ENCODE results near the gene CAMTA1. TPM values are rescaled to one million over a fixed set of nuclear protein-coding genes. Genes with fewer than 3 reads are reported as not detected.

The CAMTA1 gene
- polyA plus RNA-seq, 5 donors, result 41.0 to 56.5 (median 48.5) TPM

DNA sequence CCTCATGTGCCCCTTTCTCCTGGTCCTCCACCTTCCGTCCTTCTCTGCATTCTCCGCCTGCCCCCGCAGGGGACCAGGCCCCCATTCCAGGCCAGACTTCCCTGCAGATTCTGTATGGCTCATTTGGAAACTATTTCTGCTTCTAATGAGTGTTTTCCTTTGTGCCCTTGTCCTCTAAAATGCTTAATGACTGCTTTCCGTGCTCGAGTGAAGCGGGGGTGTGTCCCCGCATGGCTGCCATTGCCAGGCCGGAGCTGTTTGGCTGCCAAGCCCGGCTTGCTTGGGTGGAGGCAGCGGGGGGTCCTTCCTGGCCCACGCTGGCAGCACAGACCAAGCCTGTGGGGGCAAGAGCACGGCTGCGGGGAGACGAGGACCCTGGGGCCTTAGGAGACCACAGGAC lies 686.6 kb downstream of the CAMTA1 start:
- no peak for DNase-seq

DNA sequence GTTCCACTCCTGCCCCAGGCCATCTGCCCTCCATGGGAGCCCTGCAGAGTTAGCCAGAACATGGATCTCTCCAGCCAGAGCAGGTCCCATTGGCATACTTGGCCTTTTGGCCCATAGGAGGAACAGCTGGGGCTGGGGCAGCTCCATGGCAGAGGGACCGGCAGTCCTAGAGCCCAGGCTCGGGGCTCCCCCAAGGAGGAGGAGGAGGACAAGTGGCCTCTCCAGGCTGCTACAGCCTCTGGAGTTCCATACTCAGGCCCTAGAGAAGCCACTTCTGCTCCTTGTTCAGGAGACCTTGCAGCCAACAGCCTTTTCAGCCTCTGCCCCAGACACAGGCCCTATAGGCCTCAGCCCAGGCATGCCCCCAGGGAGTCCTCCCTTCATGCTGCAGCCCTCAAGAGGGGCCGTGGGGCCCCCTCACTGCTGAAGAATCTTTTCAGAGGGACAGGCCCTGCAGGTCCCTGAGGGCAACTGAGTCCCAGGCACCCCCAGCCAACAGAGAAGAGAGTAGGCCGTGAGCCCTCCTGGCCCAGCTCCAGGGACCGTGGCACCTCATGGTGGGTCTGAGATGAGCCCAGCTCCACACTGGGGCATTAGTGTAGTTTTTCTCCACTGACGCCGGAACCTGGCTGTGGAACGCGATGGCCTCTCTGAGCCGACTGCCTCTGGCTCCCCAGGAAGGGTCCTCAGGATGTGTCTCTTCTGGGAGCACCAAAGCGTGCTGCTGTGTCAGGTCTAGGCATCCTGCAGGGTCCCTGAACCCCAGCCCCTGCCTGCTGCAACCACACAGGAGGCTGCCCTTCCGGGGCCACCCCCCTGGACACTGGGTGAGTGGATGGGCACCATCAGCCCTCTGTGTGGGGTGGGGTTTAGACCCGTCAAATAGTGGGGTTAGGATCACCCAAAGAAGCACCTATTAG lies 688.2 kb downstream of the CAMTA1 start:
- no peak for DNase-seq

DNA sequence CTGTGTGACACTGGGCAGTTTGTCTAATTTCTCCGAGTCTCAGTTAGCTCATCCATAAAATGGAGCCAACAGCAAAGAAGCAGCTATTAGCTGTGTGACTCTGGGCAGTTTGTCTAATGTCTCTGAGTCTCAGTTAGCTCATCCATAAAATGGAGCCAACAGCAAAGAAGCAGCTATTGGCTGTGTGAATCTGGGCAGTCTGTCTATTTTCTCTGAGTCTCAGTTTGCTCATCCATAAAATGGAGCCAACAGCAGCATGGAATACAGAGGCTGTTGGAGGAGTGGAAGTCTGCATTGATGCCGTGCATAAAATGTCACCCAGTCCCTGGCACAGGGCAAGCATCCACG lies 688.9 kb downstream of the CAMTA1 start:
- DNase-seq, result no peak

DNA sequence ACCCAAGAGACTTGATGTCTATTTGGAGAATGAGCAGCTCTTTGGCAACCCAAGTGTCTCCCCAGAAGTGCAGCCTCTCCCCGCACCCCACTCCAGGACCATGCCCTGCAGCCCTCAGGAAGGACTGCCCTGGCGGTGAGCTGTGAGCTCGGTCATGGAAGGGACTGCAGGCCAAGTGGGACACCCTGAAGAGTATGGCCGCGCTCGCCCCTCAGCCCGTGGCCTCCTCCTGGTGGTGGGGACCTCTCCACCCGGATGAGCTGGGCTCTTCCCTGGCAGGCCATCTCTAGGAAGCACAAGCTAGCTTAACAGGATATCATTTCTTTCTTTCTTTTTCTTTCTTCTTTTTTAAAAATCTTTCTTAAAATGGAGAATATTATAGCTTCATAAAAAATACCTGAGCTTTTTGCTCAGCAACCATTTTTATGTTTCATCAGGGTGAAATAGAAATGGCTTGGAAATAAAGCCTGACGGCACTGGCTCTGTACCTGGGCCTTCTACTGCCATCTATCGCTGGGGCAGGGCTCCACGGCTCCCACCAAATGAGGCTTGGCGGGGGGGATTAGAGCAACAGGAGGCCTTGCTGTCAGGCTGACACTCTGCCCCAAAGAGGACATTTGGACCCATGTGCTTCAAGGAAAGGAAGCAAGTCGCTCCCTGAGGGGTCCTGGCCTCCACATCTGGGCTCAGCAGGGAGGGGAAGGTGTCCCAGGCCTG lies 689.7 kb downstream of the CAMTA1 start:
- no peak for DNase-seq

DNA sequence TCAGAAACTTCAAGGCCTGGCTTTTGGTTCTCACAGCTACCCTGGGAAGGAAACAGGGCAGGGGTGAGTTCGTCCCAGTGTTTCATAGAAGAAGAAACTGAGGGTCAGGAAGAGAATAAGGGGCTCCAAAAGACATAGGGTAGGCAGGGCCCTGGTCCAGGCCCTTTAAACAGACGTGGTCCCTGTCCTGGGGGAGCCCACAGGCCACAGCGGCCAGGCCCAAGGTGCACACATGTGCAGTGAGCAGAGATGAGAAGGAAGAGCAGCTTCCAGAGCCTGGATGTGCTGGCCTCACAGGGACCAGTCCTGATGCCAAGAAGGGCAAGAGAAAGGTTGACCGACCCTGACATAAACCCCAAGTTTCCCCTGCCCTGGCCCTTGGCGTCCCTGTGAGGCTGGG lies 690.4 kb downstream of the CAMTA1 start:
- DNase-seq, result no peak

DNA sequence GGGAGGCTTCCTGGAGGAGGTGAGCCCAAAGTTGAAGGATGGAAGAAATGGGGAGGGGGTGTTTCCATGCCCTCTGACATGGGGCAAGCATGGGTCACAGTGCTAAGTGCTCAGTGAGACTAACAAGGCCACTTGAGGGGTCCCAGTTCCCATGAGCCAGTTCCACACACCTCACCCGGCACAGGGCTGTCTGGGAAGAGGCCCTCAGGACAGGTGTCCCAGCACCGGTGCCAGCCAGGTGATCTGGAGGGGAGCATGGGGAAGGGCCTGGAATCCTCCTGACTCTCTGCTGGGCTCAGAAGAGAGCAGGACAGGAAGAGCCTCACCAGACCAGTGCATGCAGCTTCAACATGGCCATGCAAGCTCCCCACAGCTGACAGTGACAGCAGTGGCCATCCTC lies 691.1 kb downstream of the CAMTA1 start:
- no peak for DNase-seq

DNA sequence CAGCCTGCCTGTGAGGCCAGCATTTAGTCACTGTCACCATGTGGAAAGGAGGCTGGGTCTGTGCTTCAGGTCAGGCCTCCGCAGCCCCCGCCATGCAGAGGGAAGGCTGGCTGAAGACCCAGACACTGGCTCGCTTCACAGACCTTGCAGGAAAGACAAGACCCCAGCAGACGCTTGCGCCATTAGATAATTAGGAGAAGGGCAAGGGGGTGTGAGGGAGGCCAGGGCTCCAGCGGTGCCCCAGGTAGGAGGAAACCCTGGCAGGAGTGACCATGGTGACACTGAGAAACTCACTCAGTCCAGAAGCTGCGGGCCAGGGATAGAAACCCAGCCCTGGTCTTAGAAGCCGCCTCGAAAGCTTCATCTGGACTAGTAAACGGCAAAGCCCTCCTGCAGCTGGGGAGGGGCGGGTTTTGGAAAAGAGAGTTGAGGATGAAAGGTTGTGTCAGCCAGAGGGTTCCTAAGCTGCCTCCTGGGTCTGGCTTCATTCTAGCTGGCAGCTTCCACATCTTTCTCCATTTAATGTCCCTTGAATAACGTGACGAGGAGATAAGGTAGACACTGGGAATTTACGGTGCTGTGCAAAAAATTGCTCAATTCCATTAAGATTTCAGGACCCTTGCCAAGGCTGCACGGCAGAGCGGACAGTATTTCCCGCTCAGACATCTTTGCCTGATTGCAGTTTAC lies 691.8 kb downstream of the CAMTA1 start:
- DNase-seq, result no peak

DNA sequence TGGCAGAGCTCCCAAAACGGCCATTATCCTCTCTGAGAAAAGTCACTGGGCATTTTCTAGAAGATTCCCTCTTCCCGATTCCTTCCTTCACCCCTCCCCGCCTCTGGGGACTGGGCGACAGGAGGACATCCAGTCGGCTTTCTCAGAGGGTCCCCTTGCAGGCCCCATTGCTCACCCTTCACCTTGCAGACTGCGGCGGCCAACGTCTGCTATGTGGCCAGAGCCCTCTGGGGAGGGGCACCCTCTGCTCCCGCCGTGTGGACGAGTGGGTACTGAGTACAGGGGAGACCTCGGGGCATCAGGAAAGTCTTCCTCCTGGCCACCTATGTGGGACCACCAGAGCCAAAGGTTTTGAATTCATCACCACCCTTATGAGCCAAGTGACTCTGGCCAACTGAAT lies 692.3 kb downstream of the CAMTA1 start:
- no peak for DNase-seq

DNA sequence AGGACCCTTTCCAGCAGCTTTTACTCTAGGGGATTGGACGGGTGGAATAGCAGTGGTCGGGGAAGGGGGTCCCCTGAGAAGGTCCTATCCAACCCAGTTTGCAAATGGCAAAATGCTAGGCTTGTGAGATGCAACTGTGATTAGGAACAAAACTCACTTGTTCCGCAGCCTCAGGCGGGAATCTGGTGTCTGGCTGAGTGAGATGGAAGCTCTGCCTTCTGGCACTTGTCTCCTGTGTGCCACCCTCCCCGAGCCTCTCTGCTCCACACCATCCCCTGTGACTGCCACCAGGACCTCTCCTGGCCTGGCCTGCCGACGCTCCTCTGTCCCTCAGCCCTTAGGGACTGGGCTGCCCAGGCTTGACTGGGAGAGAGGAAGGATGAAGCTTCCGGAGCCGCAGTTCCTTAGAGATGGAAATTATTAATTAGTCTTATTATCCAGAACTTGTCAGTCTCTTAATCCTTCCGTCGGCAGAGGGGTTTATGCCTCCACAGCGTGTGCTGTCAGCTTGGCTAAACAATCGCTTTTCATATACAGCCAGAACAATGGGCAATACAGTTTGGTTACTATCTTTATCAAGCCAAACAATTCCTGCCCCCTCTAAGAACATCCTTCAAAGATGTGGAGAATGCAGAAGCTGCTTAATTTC lies 693.0 kb downstream of the CAMTA1 start:
- no peak for DNase-seq

DNA sequence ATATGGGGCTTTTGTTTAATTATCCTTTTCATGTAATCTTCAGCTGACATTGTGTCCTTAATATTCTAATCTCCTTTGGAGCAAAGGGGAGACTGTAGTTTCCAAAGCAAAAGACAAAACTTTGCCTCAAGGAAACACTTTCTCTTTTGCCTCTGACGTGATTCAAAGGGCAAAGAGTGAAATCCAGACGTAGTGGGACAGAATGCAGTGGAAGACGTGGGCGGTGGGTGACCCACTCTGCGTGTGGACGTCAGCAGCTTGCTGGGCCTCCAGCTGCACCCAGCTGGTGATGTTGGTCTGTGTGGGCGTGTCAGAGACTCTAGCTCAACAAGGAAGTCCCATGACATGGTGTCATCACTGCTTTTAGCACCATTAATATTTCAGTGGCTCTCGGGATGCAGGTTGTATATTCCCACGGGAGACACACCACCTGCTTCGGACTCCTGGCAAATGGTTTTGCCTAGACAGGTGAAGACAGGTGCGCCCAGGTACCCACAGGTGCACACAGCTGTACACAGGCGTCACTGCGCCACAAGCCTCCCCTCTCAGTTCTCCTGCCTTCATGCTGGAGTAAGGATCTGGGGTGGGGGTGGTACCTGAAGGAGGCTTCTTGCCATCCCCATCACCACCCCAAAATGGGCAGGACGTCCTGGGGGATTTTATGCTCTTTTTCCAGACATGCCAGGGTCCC lies 693.7 kb downstream of the CAMTA1 start:
- peak; percentile 94 to 95 for DNase-seq

DNA sequence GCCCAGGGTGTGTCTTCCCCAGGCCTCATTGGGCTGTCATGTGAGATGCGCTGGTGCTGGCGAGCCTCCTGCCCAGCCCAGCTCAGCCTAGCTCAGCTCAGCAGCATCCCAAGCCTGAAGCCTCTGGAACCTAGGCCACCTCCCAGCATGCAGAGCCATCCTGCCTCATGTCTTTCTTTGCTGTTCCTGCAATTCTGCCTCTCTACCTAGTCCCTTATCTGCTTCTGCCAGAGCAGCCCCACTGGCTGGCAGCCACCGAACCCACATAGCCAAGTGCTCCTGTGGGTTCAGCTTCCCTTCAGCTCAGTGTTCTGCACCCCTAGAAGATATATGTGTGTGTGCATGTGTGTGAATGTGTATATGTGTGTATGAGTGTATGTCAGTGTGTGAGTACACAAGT lies 694.3 kb downstream of the CAMTA1 start:
- no peak for DNase-seq

DNA sequence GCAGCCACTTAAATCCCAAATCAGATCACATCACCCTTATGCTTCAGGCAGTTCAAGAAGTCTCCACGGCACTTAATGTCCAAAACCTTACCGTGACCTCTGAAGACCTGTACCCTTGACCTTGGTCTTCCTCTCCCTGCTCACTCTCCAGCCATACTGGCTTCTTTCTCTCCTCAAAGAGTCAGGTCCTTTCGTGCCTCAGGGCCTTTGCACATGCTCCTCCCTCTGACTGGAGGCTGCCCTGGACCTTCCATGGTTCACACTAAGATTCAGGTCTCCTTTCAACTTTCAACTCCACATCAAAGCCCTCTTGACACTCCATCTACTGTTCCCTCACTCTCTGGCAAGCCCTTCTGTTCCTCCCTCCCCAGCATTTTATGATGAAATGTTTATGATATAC lies 695.9 kb downstream of the CAMTA1 start:
- no peak for DNase-seq

DNA sequence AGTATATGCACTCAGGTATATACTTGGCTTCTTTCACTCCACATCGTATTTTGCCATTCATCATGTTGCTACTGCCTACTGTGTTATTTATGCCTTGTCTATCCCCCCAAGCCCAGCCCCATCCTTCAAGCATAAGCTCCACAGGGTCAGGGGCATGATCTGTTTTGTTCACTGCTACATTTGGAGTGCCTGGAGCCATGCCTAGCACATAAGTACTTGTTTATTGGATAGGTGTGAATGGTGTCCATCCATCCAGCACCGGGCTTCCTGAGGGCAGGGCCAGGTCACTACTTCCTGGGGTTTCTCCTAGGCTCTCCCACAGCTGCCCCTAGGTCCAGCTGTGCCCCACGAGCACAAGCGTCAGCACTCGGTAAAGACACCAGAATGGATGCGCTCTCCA lies 696.8 kb downstream of the CAMTA1 start:
- DNase-seq, result no peak

DNA sequence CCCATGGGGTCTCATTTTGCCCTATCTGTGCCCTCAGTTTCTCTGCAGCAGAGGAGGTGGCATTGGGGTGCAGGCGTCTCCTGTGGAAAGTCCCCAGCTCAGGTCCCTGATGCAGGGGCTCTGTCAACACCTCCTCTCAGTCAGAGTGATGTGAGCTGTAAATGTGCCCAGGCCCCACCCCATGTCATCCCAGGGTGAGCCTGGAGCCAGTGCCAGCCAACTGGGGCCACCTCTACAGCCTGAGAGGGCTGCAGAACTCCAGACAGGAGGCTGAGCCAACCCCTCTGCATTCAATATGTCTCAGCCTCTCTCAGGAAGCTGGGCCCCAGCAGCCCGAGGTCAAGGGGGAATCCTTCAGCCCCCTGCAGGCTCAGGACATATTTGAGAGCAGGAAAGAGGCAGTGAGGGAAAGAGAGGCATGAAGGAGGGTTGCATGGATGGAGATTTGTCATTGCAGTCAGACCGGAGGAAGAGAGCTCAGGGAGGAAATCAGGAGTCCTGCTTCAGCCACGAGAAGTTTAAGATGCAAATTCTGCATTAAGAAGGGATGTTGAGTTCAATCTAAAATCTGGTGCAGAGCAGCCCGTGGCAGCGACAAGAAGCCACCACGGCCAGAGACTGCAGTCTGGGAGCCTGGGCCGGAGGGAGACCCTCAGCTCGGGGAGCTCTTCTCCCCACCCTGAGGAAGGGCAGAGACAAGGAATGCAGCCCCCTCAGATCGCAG lies 697.7 kb downstream of the CAMTA1 start:
- no peak for DNase-seq

DNA sequence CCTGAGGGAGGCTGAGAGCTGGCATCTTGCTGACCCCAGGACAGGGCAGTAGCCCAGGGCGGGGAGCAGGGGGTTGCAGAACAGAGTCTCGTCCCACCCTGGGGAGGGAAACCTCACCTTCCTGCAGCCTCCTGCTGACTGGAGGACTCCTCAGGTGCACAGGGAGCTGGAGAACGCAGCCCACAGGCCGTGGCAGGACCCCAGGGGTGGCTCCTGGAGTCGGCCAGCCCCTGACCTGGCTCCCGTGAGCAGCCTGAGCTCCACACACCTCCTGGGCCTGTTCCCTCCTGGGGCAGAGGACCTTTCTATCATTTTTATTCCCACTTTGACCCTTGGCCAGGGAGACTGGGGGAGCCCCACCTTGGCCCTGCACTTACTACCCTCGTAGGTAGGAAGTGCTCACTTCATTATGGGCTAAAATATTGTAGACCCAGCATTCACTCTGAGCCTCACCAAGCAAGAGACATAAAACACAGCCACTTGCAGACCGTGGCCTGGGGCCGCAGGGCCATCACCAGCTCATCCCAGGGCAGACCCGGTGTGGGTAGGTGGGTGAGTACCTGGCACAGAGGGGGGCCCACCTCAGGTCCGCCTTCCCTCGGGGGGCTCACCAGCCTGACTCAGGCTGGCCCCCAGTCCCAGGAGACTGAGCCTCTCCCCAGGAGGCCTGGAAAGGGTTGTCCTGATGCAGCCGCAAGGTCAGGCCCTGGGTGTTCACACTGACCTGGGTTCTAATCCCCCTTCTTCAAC lies 698.6 kb downstream of the CAMTA1 start:
- no peak for DNase-seq

DNA sequence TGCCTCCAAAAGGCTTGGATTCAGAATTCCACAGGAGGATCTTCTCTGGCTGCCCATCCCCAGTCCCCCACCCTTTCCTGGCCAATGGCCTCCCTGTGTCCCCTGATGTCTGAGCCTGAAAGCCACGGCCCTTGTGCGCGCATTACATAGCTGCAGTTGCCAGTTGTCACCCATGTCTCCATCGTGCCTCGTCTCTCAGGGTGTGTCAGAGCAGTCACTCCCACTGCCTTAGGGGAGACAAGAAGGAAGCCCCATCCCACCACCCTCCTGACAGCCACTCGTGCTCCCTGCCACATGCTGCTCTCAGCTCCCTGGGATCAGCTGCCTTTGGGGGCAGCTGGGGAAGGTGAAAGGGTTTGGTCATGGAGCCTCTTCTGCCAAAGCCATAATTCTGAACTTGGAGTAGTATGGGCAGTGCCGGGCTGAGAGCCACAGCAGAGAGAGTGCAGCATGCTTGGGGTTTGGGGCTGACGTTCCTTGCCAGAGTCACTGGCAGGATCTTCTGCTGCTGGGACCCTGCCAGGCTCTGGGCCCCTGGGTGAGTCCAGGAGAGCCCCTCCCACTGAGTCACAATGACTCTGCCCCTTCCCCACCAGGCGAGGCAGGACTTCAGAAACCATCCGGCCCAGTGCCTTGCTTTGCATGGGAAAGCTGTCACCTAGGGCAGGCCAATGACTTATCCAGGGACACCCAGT lies 700.0 kb downstream of the CAMTA1 start:
- no peak for DNase-seq

DNA sequence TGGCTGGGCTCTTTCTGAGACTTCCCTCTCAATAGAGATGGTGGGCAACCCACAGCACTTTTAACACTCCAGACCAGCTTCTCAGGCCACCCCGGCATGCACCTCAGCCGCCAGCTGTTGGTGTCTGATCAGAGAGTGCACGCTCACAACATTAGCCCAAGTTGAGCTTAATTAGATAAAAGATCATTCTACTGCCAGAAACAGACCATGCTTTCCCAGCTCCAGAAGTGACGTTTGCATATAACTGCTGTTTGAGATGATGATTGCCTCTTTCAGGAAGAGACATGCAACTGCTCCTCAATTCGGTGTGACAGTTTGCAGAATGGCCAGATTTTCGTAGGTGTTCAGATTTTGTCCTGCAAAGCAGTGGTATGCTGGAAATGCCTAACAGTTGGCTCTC lies 700.6 kb downstream of the CAMTA1 start:
- DNase-seq, result no peak

DNA sequence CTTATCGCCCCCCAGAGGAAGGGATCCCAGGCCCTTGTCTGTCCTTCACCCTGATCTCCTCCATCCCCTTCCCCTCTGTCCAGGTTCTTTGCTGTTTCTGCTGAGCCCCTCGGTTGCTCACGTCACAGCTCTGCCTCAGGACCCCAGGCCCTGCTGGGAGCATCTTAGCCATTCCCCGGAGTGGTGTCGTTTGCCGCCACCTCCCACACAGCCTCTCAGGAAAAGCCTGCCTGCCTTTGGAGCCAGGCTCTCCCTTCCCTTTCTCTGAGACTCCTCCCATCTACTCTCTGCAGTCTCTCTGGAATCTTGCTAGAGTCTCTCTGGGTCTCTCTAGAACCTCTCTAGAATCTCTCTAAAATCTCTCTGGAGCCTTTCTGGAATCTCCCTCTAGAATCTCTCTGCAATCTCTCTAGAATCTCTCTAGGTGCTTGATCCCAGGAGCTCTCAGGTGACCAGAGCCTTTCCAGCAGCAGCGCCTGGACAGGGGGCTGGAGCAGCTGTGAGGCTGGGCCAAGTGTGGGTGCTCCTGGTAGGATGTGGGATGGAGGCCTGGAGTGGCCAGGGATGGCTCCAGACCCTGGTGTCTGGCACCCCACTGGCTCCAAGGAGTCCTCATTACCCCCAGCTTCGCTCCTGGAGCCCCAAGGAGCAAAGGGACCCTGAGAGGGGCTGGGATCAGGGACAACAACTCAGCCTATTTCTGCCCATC lies 702.7 kb downstream of the CAMTA1 start:
- DNase-seq, result no peak

DNA sequence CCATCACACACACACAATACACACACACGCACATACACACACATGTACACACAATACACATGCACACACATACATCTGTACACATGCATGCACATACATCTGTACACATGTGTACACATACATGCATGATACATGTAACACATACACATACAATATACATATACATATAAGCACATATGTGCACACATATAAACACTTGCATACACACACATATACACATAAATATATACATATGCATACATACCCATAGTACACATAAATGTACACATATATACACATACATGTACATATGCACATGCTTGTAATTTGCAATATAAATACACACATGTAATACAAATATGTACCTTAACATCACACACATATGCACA lies 703.2 kb downstream of the CAMTA1 start:
- no peak for DNase-seq
